GM21723 (cell line): ENCODE data around the gene NODAL.

Source experiments
- ATAC-seq: cut with Tn5 transposase; IDR thresholded peaks from one replicate; pipeline ENCODE4 v1.9.1; 2021; ENCODE audit warnings: mild to moderate bottlenecking, moderate library complexity; ENCODE audit not compliant: unreplicated experiment

NODAL gene

GRCh38 chr10:70396140-70396539, 45.3 kb downstream of the NODAL start:
- no peak for ATAC-seq

GRCh38 chr10:70391654-70392053, 49.8 kb downstream of the NODAL start:
- no peak for ATAC-seq
